Smooth muscle cell (in vitro differentiated cells): Measurements from ENCODE around the gene FSCN2. TPM values are rescaled to one million over a fixed set of nuclear protein-coding genes. Genes with fewer than 3 reads are reported as not detected.

ENCODE experiments used
- DNase-seq: peaks from one replicate; lab custom pipeline; 2025; ENCODE audit not compliant: unreplicated experiment; lab: John Stamatoyannopoulos, UW
- H2AFZ ChIP-seq: fragments of 200-600 bp; sonication (generic); 2 replicates; pipeline ENCODE4 v1.6.0; 2016; ENCODE audit warnings: antibody characterized with exemption, low read depth, mild to moderate bottlenecking
- H3F3A ChIP-seq: fragments of 200-600 bp; sonication (generic); 2 replicates; pipeline ENCODE4 v1.6.0; 2017; ENCODE audit warnings: antibody characterized with exemption, low read depth
- H3K27ac ChIP-seq: fragments of 200-600 bp; sonication (generic); 2 replicates; pipeline ENCODE4 v1.5.1; 2016; ENCODE audit warnings: low read depth, mild to moderate bottlenecking
- H3K27me3 ChIP-seq: fragments of 200-600 bp; sonication (generic); 2 replicates; pipeline ENCODE4 v1.6.1; 2016; ENCODE audit warnings: low read depth, mild to moderate bottlenecking
- H3K36me3 ChIP-seq: fragments of 200-600 bp; sonication (generic); 2 replicates; pipeline ENCODE4 v1.5.1; 2016; ENCODE audit warnings: low read depth
- H3K4me1 ChIP-seq: fragments of 200-600 bp; sonication (generic); 2 replicates; pipeline ENCODE4 v1.5.1; 2016; ENCODE audit warnings: low read depth
- H3K4me2 ChIP-seq: fragments of 200-600 bp; sonication (generic); 2 replicates; pipeline ENCODE4 v1.6.0; 2016; ENCODE audit warnings: mild to moderate bottlenecking
- H3K4me3 ChIP-seq: fragments of 200-600 bp; sonication (generic); 2 replicates; pipeline ENCODE4 v1.5.1; 2016; ENCODE audit warnings: mild to moderate bottlenecking
- H3K79me2 ChIP-seq: fragments of 200-600 bp; sonication (generic); 2 replicates; pipeline ENCODE4 v1.6.0; 2016; ENCODE audit warnings: low read depth, mild to moderate bottlenecking
- H3K9ac ChIP-seq: fragments of 200-600 bp; sonication (generic); 2 replicates; pipeline ENCODE4 v1.6.0; 2016; ENCODE audit warnings: low read depth
- H3K9me3 ChIP-seq: fragments of 200-600 bp; sonication (generic); replicated peaks from 2 replicates; pipeline ENCODE4 v1.5.1; 2016; ENCODE audit warnings: low read depth
- H4K20me1 ChIP-seq: fragments of 200-600 bp; sonication (generic); 2 replicates; pipeline ENCODE4 v1.6.0; 2016; ENCODE audit warnings: low read depth
- WGBS: methylation state at CpG from one replicate; pipeline ENCODE4 v1.1.7; 2016; ENCODE audit warnings: low lambda C conversion rate; 5-methylcytosine and 5-hydroxymethylcytosine counted together
- polyA plus RNA-seq: library from polyadenylated mRNA; unstranded; fragments of >200 nt; fragmentation: Nextera tagmentation; extraction: Ambion mirVana; gene quantifications from 2 replicates; pipeline ENCODE4 v1.2.1, GENCODE V29; 2016
- total RNA-seq: library from RNA; depleted of rRNA; stranded (reverse); fragments of >200 nt; gene quantifications from 2 replicates; pipeline ENCODE4 v1.2.3, GENCODE V29; 2014
- TF ChIP-seq, protein P1 (sequence below): fragments of 200-600 bp; sonication (generic); IDR thresholded peaks from 2 replicates; pipeline ENCODE4 v1.5.1; 2017; ENCODE audit warnings: borderline replicate concordance, mild to moderate bottlenecking, antibody characterized with exemption; ENCODE audit not compliant: insufficient read depth, poor library complexity, severe bottlenecking

FSCN2 gene
- total and polyA plus RNA-seq, 2 experiments from 2014 or later: 0.63 to 0.72 TPM

DNA sequence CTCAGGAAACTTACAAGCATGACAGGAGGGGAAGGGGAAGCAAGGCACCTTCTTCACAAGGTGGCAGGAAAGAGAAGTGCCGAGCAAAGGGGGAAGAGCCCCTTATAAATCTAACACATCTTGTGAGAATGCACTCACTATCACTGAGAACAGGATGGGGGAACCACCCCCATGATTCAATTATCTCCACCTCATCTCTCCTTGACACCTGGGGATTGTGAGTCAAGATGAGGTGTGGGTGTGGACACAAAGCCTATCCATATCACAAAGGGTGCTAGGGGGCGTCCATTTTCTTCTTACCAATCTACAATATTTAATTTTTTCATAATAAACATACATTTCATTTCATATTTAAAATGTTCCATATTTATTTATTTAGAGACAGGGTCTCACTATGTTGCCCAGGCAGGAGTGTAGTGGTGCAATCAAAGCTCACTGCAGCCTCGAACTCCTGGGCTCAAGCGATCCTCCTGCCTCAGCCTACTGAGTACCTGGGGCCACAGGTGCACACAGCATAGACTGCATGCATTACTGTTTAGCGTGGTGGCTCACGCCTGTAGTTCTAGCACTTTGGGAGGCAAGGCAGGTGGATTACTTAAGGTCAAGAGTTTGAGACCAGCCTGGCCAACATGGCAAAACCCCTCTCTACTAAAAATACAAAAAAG is 50.5 kb downstream of the FSCN2 start:
- Histone ChIP-seq H3K9me3 (no peaks in the 10 kb centered on the region), H2AFZ (no peak overlapping the region), H3K9ac (no peak overlapping the region), H3K79me2 (peaks cover 30% of the 10 kb centered on the region), H3K4me3 (no peak overlapping the region), H4K20me1 (peaks cover 73% of the 10 kb centered on the region), H3K27ac (peak overlapping the region; percentile 68), H3K27me3 (no peaks in the 10 kb centered on the region), H3K36me3 (no peaks in the 10 kb centered on the region), H3F3A (peaks cover 7% of the 10 kb centered on the region), H3K4me2 (peak overlapping the region; percentile 38), H3K4me1 (peaks cover 11% of the 10 kb centered on the region)
- WGBS: 96% methylated on average over 6 of the region's 6 CpGs
- TF ChIP-seq, protein P1, sequence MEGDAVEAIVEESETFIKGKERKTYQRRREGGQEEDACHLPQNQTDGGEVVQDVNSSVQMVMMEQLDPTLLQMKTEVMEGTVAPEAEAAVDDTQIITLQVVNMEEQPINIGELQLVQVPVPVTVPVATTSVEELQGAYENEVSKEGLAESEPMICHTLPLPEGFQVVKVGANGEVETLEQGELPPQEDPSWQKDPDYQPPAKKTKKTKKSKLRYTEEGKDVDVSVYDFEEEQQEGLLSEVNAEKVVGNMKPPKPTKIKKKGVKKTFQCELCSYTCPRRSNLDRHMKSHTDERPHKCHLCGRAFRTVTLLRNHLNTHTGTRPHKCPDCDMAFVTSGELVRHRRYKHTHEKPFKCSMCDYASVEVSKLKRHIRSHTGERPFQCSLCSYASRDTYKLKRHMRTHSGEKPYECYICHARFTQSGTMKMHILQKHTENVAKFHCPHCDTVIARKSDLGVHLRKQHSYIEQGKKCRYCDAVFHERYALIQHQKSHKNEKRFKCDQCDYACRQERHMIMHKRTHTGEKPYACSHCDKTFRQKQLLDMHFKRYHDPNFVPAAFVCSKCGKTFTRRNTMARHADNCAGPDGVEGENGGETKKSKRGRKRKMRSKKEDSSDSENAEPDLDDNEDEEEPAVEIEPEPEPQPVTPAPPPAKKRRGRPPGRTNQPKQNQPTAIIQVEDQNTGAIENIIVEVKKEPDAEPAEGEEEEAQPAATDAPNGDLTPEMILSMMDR: no peak
- DNase-seq: no peak

DNA sequence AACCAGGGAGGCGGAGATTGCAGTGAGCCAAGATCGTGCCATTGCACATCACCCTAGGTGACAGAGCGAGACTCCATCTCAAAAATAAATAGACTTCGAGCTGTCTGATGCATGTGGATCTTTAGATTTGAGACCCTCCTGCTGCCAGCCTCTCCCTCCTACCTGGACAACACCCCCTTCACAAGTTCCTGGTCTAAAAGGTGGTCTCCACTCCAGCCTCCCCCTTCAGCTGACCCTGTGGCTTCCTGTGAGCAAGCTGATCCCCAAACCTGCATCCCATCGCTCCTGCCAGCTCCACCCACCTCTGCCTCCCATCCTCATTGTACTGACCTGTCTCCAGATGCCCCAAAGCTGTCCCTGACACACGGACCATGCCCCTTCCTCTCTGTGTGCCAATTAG is 51.1 kb downstream of the FSCN2 start:
- TF ChIP-seq, protein P1: no peak
- Histone ChIP-seq H3K9me3 (no peaks in the 10 kb centered on the region), H3K4me1 (peaks cover 11% of the 10 kb centered on the region), H3K9ac (no peak overlapping the region), H3K79me2 (peaks cover 24% of the 10 kb centered on the region), H3K27me3 (no peaks in the 10 kb centered on the region), H4K20me1 (peaks cover 73% of the 10 kb centered on the region), H3K4me2 (peak overlapping the region; percentile 56), H3K4me3 (no peak overlapping the region), H2AFZ (no peak overlapping the region), H3K27ac (peak overlapping the region; percentile 66), H3K36me3 (peaks cover 5% of the 10 kb centered on the region), H3F3A (peaks cover 7% of the 10 kb centered on the region)
- DNase-seq: no peak
- 98% methylated on average over 6 of the region's 6 CpGs for WGBS

DNA sequence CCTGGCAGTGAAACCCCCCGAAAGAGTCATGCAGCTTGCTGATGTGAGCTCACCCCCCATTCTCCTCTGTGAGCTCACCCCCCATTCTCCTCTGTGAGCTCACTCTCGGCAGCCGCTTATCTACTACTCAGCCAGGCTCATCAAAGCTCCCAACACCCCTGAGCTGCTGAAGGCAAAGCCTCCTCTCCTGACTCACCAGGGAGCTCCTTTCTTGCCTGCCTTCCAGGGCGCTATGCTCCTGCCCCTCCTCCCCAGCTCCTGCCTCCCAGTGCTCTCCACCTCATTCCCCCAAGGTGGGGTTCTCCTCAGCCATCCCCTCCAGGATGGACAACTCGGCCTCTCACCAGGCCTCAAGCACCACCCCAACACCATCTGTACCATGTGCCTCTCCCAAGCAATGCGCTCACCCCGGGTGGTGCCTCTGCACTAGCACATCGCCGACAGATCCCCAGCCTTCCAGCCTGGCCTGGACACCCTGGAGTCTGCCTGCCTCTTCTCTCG is 51.7 kb downstream of the FSCN2 start:
- H3K36me3 ChIP-seq: peaks cover 7% of the 10 kb centered on the region
- TF ChIP-seq, protein P1: no peak
- peaks cover 23% of the 10 kb centered on the region for H3K79me2 ChIP-seq
- no peak overlapping the region for H3K4me3 ChIP-seq
- DNase-seq: no peak
- peaks cover 7% of the 10 kb centered on the region for H3F3A ChIP-seq
- no peak overlapping the region for H3K9ac ChIP-seq
- H3K4me1 ChIP-seq: peaks cover 11% of the 10 kb centered on the region
- H3K27ac ChIP-seq: peak overlapping the region; percentile 66
- H3K9me3 ChIP-seq: no peaks in the 10 kb centered on the region
- H4K20me1 ChIP-seq: peaks cover 73% of the 10 kb centered on the region
- H3K4me2 ChIP-seq: peak overlapping the region; percentile 56
- WGBS: 61% methylated on average over 10 of the region's 10 CpGs
- H2AFZ ChIP-seq: no peak overlapping the region
- H3K27me3 ChIP-seq: no peaks in the 10 kb centered on the region

DNA sequence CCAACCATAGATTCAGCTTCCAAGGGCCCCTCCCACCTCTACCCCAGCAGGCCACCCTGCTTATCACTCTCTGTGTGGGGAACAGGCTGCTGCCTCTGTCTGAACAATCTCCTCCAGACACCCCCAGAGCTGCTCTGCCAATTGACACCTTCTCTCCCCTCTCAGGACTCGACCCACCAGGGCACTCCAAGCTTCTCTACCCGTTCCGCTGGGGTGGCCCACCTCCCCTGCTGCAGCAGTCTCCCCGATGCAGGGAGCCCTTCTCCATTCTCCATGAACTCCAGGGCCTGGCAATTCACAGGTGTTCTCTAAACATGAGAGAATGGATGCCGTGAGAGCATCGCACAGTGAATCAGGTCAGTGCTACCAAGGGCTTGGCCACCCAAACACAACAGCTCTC is 52.3 kb downstream of the FSCN2 start:
- Histone ChIP-seq H3K27me3 (no peaks in the 10 kb centered on the region), H3K4me1 (peaks cover 11% of the 10 kb centered on the region), H3K9ac (no peak overlapping the region), H3K79me2 (peaks cover 20% of the 10 kb centered on the region), H3K4me3 (no peak overlapping the region), H4K20me1 (peaks cover 70% of the 10 kb centered on the region), H3K36me3 (peaks cover 7% of the 10 kb centered on the region), H3K27ac (peak overlapping the region; percentile 66), H3F3A (peaks cover 7% of the 10 kb centered on the region), H3K9me3 (no peaks in the 10 kb centered on the region), H2AFZ (no peak overlapping the region), H3K4me2 (peak overlapping the region; percentile 56)
- no peak for DNase-seq
- 93% methylated on average over 6 of the region's 6 CpGs for WGBS
- TF ChIP-seq, protein P1: no peak
